ENCODE results near the gene PPARA. TPM values are rescaled to one million over a fixed set of nuclear protein-coding genes. Genes with fewer than 3 reads are reported as not detected.

The PPARA gene
- total RNA-seq, 2 experiments from 2014 or later, result 3.3 to 10.5 TPM

DNA sequence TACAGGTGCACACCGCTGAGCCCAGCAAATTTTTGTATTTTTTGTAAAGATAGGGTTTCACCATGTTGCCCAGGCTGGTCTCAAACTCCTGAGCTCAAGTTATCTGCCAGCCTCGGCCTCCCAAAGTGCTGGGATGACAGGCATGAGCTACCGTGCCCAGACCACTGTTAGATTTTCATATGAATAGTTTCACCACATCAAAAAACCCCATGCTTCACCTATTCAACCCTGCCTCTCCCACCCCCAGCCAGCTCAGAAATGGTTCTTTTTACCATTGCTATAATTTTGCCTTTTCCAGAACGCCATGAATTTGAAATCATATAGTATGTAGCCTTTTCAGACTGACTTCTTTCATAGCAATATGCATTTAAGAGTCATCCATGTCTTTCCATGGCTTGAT lies 61.9 kb downstream of the PPARA start:
- TF ChIP-seq, protein P1, sequence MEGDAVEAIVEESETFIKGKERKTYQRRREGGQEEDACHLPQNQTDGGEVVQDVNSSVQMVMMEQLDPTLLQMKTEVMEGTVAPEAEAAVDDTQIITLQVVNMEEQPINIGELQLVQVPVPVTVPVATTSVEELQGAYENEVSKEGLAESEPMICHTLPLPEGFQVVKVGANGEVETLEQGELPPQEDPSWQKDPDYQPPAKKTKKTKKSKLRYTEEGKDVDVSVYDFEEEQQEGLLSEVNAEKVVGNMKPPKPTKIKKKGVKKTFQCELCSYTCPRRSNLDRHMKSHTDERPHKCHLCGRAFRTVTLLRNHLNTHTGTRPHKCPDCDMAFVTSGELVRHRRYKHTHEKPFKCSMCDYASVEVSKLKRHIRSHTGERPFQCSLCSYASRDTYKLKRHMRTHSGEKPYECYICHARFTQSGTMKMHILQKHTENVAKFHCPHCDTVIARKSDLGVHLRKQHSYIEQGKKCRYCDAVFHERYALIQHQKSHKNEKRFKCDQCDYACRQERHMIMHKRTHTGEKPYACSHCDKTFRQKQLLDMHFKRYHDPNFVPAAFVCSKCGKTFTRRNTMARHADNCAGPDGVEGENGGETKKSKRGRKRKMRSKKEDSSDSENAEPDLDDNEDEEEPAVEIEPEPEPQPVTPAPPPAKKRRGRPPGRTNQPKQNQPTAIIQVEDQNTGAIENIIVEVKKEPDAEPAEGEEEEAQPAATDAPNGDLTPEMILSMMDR (conservative IDR thresholded peaks at IDR 0.05; ENCODE audit: low read length), result no peak
- TF ChIP-seq EZH2phosphoT487 (IDR thresholded peaks at IDR 0.05; ENCODE audit: borderline replicate concordance, low read depth, low read length), result no peak
- Histone ChIP-seq H3K4me3 (ENCODE audit: low read depth, low read length, poor library complexity, severe bottlenecking) (no peak overlapping the region), H3K4me1 (ENCODE audit: insufficient read depth, low read length, poor library complexity, severe bottlenecking) (no peaks in the 10 kb centered on the region), H2AFZ (ENCODE audit: low read length) (no peak overlapping the region), H3K9me3 (ENCODE audit: low read length) (0 out of 2 replicates have a peak, but pooled peaks cover 6% of the 10 kb centered on the region), H3K9me2 (ENCODE audit: insufficient read depth, low read length) (no peaks in the 10 kb centered on the region), H3K36me3 (ENCODE audit: insufficient read depth, low read length) (no peaks in the 10 kb centered on the region), H4K20me1 (ENCODE audit: insufficient read depth, low read length) (no peaks in the 10 kb centered on the region), H3K4me2 (ENCODE audit: low read length) (no peak overlapping the region), H3K27ac (ENCODE audit: low read depth, low read length, poor library complexity, severe bottlenecking) (no peak overlapping the region), H3K79me2 (ENCODE audit: insufficient read depth, low read depth, low read length) (no peaks in the 10 kb centered on the region)
- intact Hi-C loops (cut with micrococcal nuclease; ENCODE audit: unreplicated experiment), result no loop called here
- ChIA-PET CTCF (ENCODE audit: unreplicated experiment) (no interaction called here), POLR2A (interaction anchor here (0.9 to 1.1 kb wide), 2 partner anchors 10 to 68 kb away, joined by 3 read pairs; no protein-coding TSS in a partner anchor)
- DNase-seq (ENCODE audit: low spot score), result no peak
- no TSS peak for BruUV-seq (replicated peaks)

DNA sequence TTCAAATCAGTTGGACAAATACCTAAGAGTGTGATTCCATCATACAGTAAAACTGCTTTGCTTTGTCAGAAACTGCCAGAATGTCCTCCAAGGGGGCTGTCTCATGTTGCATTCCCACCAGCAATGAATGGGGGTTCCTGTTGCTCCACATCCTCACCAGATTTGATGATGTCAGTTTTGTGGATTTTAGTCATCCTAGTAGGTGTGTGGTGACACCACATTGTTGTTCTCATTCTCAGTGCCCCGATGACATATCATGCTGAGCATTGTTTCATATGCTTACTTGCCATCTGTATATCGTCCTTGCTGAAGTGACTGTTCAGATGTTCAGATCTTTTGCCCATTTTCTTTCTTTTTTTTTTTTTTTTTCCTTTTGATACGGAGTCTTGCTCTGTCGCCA lies 62.7 kb downstream of the PPARA start:
- Histone ChIP-seq H3K4me2 (ENCODE audit: low read length) (no peak overlapping the region), H3K4me3 (ENCODE audit: low read depth, low read length, poor library complexity, severe bottlenecking) (no peak overlapping the region), H3K79me2 (ENCODE audit: insufficient read depth, low read depth, low read length) (no peaks in the 10 kb centered on the region), H3K4me1 (ENCODE audit: insufficient read depth, low read length, poor library complexity, severe bottlenecking) (no peaks in the 10 kb centered on the region), H3K27ac (ENCODE audit: low read depth, low read length, poor library complexity, severe bottlenecking) (no peak overlapping the region), H3K9me3 (ENCODE audit: low read length) (0 out of 2 replicates have a peak, but pooled peaks cover 6% of the 10 kb centered on the region), H4K20me1 (ENCODE audit: insufficient read depth, low read length) (no peaks in the 10 kb centered on the region), H3K36me3 (ENCODE audit: insufficient read depth, low read length) (no peaks in the 10 kb centered on the region), H3K9me2 (ENCODE audit: insufficient read depth, low read length) (no peaks in the 10 kb centered on the region), H2AFZ (ENCODE audit: low read length) (no peak overlapping the region)
- TF ChIP-seq, protein P1 (conservative IDR thresholded peaks at IDR 0.05; ENCODE audit: low read length), result no peak
- no peak for TF ChIP-seq EZH2phosphoT487 (IDR thresholded peaks at IDR 0.05; ENCODE audit: borderline replicate concordance, low read depth, low read length)
- intact Hi-C loops (cut with micrococcal nuclease; ENCODE audit: unreplicated experiment), result no loop called here
- no peak for DNase-seq (ENCODE audit: low spot score)
- ChIA-PET POLR2A (interaction anchor here (1.1 kb wide), 1 partner anchor 9 kb away, joined by 3 read pairs; no protein-coding TSS in a partner anchor), CTCF (ENCODE audit: unreplicated experiment) (no interaction called here)
- no TSS peak for BruUV-seq (replicated peaks)

DNA sequence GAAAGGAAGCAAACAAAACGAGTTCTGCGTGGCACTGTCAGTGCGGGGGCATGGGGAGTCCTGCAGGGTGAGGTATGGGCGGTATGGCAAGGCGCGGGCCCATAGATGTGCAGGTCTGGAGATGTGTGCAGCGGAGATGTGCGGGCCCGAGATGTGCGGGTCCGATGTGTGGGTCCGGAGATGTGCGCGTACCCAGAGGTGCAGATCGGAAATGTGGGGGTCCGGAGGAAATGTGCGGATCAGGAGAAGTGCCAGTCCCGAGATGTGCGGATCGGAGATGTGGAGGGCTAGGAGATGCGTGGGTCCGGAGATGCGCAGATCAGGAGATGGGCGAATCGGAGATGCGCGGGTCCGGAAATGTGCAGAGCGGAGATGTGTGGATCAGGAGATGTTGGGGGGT lies 63.8 kb downstream of the PPARA start:
- DNase-seq (ENCODE audit: low spot score), result no peak
- Histone ChIP-seq H3K79me2 (ENCODE audit: insufficient read depth, low read depth, low read length) (no peaks in the 10 kb centered on the region), H3K4me1 (ENCODE audit: insufficient read depth, low read length, poor library complexity, severe bottlenecking) (no peaks in the 10 kb centered on the region), H3K4me2 (ENCODE audit: low read length) (no peak overlapping the region), H3K36me3 (ENCODE audit: insufficient read depth, low read length) (no peaks in the 10 kb centered on the region), H3K4me3 (ENCODE audit: low read depth, low read length, poor library complexity, severe bottlenecking) (no peak overlapping the region), H2AFZ (ENCODE audit: low read length) (no peak overlapping the region), H3K9me2 (ENCODE audit: insufficient read depth, low read length) (no peaks in the 10 kb centered on the region), H3K9me3 (ENCODE audit: low read length) (0 out of 2 replicates have a peak, but pooled peaks cover 5% of the 10 kb centered on the region), H3K27ac (ENCODE audit: low read depth, low read length, poor library complexity, severe bottlenecking) (no peak overlapping the region), H4K20me1 (ENCODE audit: insufficient read depth, low read length) (no peaks in the 10 kb centered on the region)
- intact Hi-C loops (cut with micrococcal nuclease; ENCODE audit: unreplicated experiment), result no loop called here
- BruUV-seq (replicated peaks), result no TSS peak
- CTCF ChIA-PET (ENCODE audit: unreplicated experiment), result no interaction called here
- POLR2A ChIA-PET, result no interaction called here
- TF ChIP-seq, protein P1 (conservative IDR thresholded peaks at IDR 0.05; ENCODE audit: low read length), result no peak
- TF ChIP-seq EZH2phosphoT487 (IDR thresholded peaks at IDR 0.05; ENCODE audit: borderline replicate concordance, low read depth, low read length), result no peak
